Measurements from ENCODE around the gene RPLP1.
A peak's percentile ranks its signal among the peaks of the same experiment; 100 is the strongest.

RPLP1 gene

GRCh38 chr15:69454953-69455352, 2.3 kb downstream of the RPLP1 start:
- TF ChIP-seq CTCF (IDR thresholded peaks at IDR 0.05; ENCODE audit: low read depth, low read length): no peak
- H3K4me1 ChIP-seq: no peaks in the 10 kb centered on the region
- H3K36me3 ChIP-seq: peaks cover 50% of the 10 kb centered on the region
- H3K9me3 ChIP-seq: no peaks in the 10 kb centered on the region
- H3K27me3 ChIP-seq: no peaks in the 10 kb centered on the region
- peak overlapping the region; percentile 99 for H3K4me3 ChIP-seq (ENCODE audit: low read depth, low read length)
- DNase-seq: no peak

- DNase-seq: no peak
- H3K9me3 ChIP-seq: no peaks in the 10 kb centered on the region
- peaks cover 50% of the 10 kb centered on the region for H3K36me3 ChIP-seq
- TF ChIP-seq CTCF (IDR thresholded peaks at IDR 0.05; ENCODE audit: low read depth, low read length): no peak
- no peak overlapping the region for H3K4me3 ChIP-seq (ENCODE audit: low read depth, low read length)
- no peaks in the 10 kb centered on the region for H3K27me3 ChIP-seq
- H3K4me1 ChIP-seq: no peaks in the 10 kb centered on the region
These were observed 3.9 kb downstream of the RPLP1 start for GRCh38 chr15:69456208-69457166.

- no peak for DNase-seq
- no peak overlapping the region for H3K4me3 ChIP-seq (ENCODE audit: low read depth, low read length)
- H3K36me3 ChIP-seq: peaks cover 50% of the 10 kb centered on the region
- no peaks in the 10 kb centered on the region for H3K4me1 ChIP-seq
- no peaks in the 10 kb centered on the region for H3K27me3 ChIP-seq
- no peaks in the 10 kb centered on the region for H3K9me3 ChIP-seq
- TF ChIP-seq CTCF (IDR thresholded peaks at IDR 0.05; ENCODE audit: low read depth, low read length): no peak
These were observed 5.0 kb downstream of the RPLP1 start for GRCh38 chr15:69457304-69458280.

- peaks cover 37% of the 10 kb centered on the region for H3K36me3 ChIP-seq
- no peak overlapping the region for H3K4me3 ChIP-seq (ENCODE audit: low read depth, low read length)
- H3K9me3 ChIP-seq: no peaks in the 10 kb centered on the region
- no peaks in the 10 kb centered on the region for H3K4me1 ChIP-seq
- no peaks in the 10 kb centered on the region for H3K27me3 ChIP-seq
- no peak for TF ChIP-seq CTCF (IDR thresholded peaks at IDR 0.05; ENCODE audit: low read depth, low read length)
- DNase-seq: no peak
These were observed 6.4 kb downstream of the RPLP1 start for GRCh38 chr15:69459066-69459465.

GRCh38 chr15:69460481-69460880, 7.9 kb downstream of the RPLP1 start:
- Histone ChIP-seq H3K4me1 (no peaks in the 10 kb centered on the region), H3K36me3 (peaks cover 23% of the 10 kb centered on the region), H3K9me3 (no peaks in the 10 kb centered on the region), H3K4me3 (ENCODE audit: low read depth, low read length) (no peak overlapping the region), H3K27me3 (no peaks in the 10 kb centered on the region)
- TF ChIP-seq CTCF (IDR thresholded peaks at IDR 0.05; ENCODE audit: low read depth, low read length): no peak
- no peak for DNase-seq
